DMS53 treated with DMSO at 0.1 percent for 48 hours (cell line): ENCODE results near the gene FHIP1B.
"Not testable (repeated sequence)": the region's sequence is repeated elsewhere in the genome, so short reads cannot be mapped to it uniquely, and the experiment has no call there.

Experiments used
- DNase-seq: peaks from one replicate; lab custom pipeline; 2025; ENCODE audit not compliant: unreplicated experiment; lab: John Stamatoyannopoulos, UW

FHIP1B gene

DNA sequence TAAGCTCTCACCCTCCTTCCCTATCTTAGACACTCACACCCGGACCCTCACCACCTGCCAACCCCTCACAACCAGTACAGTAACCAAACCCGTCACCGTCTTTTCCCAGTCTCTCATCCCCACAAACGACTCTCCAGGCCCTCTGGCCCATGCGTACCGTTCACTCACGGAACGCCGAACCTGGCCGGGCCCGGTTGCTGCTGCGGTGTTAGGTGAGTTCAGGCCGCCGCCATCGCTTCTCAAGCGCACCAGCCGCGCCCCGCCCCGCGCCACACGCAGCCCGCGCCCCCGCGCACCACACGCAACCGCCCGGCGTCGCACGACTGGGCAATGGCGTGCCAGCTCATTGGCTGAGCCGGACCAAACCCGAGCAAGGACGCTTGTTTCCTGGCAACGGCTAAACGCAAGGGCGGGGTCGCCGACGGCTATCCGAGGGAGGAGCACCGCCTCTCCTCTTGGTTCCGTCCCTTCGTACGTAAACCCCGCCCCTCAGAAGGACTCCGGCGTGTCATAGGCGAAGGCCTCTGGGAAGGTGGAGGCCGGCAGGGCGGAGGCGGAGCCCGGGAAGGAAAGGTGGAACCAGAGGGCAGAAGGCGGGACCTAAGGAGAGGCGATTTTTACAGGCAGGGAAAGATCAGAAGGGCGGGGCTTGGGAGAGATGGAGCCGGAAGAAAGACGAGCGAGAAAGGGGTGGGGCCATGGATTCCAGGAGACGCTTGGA lies at the start of gene FHIP1B:
Gene FHIP1B, minus strand, starts transcription at position 250 of the 721 bp plus-strand sequence. CDS start 10,120 bp downstream, outside the sequence.
- peak; percentile 100 for DNase-seq

- DNase-seq = no peak
Measured at GRCh38 chr11:6283453-6284023, 49.1 kb upstream of the FHIP1B start.

GRCh38 chr11:6280809-6281208 lies 46.4 kb upstream of the FHIP1B start:
- not testable (repeated sequence) for DNase-seq

DNA sequence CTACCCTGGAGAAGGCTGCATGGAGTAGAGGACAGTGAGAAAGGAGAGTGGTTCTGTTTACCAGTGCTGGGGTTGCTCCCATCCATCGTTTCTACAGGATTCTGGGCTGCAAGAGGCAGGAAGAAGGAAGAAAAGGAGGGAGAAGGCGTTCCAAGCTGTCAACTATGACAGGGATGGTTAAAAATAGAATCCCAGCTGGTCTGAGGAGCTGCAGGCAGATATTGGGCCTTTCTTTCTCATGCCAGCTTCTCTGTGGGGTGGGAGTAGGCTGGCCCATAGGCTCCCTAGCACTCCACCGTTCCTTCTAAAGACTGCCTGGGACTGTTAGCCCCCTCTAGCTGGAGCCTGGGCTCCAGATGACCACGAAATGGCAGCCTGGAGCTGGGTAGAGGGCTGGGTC lies 38.8 kb upstream of the FHIP1B start:
- DNase-seq = no peak

- no peak for DNase-seq
Measured at GRCh38 chr11:6271598-6271997, 37.2 kb upstream of the FHIP1B start.

DNA sequence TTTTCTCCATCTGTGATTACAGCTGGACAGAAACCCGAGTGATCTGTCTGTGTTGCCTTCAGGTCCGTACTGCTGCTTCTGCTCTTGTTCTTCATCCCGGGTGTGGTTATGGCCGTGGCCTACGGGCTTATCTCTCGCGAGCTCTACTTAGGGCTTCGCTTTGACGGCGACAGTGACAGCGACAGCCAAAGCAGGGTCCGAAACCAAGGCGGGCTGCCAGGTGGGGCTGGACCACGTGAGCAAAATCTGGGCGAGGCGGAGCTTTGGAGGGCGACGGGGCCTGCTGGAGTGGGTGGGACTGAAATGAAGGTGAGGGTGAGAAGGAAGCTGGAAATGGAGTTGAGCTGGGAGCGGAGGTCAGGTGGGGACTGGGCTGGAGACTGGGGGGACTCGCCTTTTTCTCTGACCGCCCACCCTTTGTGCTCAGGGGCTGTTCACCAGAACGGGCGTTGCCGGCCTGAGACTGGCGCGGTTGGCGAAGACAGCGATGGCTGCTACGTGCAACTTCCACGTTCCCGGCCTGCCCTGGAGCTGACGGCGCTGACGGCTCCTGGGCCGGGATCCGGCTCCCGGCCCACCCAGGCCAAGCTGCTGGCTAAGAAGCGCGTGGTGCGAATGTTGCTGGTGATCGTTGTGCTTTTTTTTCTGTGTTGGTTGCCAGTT lies 36.3 kb upstream of the FHIP1B start:
- no peak for DNase-seq

DNA sequence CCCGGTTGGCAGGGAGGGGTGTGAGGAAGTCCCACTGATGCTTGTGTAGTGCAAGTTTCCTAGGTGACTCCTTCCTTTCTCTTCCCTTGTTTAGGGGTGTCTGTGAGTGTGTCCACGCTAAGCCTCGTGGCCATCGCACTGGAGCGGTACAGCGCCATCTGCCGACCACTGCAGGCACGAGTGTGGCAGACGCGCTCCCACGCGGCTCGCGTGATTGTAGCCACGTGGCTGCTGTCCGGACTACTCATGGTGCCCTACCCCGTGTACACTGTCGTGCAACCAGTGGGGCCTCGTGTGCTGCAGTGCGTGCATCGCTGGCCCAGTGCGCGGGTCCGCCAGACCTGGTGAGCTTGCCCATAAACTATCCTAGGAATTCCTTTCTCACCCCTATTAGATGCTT lies 35.6 kb upstream of the FHIP1B start:
- DNase-seq = no peak

- no peak for DNase-seq
Measured at GRCh38 chr11:6268820-6269219, 34.4 kb upstream of the FHIP1B start.

DNA sequence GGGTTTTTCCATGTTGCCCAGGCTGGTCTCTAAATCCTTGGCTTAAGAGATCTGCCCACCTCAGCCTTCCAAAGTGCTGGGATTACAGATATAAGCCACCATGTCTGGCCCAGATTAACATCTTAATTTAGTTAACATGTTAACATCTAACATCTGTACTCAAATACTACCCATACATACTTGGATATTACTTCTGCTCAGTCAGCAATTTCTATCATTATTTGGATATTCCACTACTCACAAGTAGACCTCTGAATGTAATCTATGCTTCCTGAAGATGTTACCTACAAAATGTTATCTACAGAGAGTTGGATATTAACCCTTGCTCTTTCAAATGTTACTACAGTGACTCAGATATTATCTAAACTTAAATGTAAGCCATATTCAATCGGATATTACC lies 29.2 kb upstream of the FHIP1B start:
- no peak for DNase-seq

- DNase-seq = no peak
Measured at GRCh38 chr11:6260207-6260726, 25.8 kb upstream of the FHIP1B start.

- peak; percentile 57 for DNase-seq
Measured at GRCh38 chr11:6258571-6259081, 24.2 kb upstream of the FHIP1B start.

DNA sequence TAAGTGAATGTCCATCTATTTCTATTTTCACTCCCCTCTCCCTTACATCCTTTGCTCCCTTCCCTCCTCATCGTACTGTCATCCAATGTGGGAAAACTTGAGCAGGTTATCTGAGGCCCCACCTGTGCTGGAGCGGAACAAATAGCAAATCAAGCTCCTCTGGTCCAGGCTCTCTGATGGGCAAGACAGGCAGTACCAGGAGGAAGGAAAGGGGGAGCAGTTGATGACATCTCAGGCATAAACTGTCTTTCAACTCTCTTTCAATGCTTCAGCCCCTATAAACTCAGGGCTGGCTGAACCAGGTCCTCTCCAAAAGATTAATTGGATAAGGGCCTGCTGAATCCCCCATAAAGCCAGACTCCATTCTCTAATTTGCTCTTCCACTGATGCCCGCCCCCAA lies 23.7 kb upstream of the FHIP1B start:
- no peak for DNase-seq

DNA sequence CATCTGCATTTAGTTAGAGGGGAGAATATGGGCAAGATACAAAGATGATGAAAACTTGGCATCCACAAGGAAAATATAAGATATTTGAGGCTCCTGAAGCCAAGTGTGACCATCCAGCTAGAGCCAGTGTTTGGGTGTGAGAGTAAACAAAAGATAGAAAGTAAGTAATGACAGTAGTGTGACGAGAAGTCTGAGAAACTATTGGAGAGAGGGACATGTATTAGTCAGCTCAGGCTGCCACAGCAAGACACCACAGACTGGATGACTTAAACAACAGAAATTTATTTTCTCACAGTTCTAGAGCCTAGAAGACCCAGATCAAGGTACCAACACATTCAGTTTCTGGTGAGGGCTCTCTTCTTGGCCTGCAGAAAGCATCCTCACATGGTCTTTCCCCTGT lies 18.8 kb upstream of the FHIP1B start:
- DNase-seq = no peak

DNA sequence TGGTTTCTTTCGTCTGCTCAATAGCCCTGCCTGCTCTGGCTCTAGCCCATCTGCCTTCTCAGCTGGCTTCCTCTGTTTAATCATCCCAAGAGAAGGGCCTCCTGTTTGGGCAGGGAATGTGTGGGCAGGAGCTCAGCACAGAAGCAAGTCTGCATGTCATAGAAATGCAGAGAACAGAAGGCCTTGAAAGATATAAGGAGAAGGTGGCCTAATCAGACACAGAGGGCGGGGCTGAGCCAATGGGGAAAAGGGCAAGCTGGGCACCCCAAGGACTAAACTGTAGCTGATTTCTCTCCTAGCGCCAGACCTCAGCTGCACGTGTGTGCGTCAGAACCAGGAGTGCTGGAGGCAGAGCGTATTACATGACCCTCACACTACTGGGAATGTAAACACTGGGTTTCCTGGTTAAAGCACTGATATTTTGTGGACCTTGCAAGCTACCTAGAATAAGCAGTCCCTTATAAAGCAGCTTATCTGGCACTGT lies 17.6 kb upstream of the FHIP1B start:
- DNase-seq = no peak

GRCh38 chr11:6251120-6251733 lies 16.8 kb upstream of the FHIP1B start:
- DNase-seq = peak; percentile 77

- no peak for DNase-seq
Measured at GRCh38 chr11:6249770-6250555, 15.5 kb upstream of the FHIP1B start.

GRCh38 chr11:6248897-6249296 lies 14.5 kb upstream of the FHIP1B start:
- not testable (repeated sequence) for DNase-seq

- DNase-seq = no peak
Measured at GRCh38 chr11:6248248-6248647, 13.8 kb upstream of the FHIP1B start.

- DNase-seq = no peak
Measured at GRCh38 chr11:6245536-6245935, 11.1 kb upstream of the FHIP1B start.

GRCh38 chr11:6241316-6241715 lies 6.9 kb upstream of the FHIP1B start:
- DNase-seq = no peak
